Astrocyte of the cerebellum (primary cell): Measurements from ENCODE around the gene DISC1.

ENCODE experiments used
- DNase-seq: peaks from one replicate; pipeline ENCODE4 v3.0.0-alpha.2; 2011; ENCODE audit warnings: low read depth
- H3K4me3 ChIP-seq: 2 replicates; pipeline ENCODE4 v1.5.1; 2011; ENCODE audit warnings: mild to moderate bottlenecking, low read depth, low read length, moderate library complexity
- in situ Hi-C: cut with HindIII; loops from 2 replicates; pipeline ENCODE4 v1.10.0; 2017; ENCODE audit warnings: low sequenced_read_pairs
- TF ChIP-seq, protein P1 (sequence below): IDR thresholded peaks from 2 replicates; pipeline ENCODE4 v1.5.1; 2012; ENCODE audit warnings: low read length, low read depth, moderate library complexity, mild to moderate bottlenecking; ENCODE audit errors: missing control alignments

Gene DISC1

DNA sequence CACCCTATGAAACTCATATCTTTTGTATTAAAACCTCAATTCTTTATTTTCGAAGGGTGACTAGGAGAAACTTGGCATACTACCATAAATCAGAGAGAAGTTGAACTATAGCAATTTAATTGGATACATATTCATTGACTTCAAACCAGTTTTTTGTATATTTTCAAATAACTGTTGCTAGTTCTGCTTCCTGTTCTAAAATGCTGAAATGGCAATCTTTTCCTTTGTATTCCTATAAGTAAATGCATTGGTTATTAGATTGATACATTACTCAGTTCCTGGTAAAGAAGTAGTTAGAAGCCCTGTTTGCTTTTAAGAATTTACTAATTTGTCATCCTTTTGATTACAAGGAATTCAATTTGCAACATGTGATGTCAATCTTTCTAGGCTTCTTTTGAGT, 200.0 kb downstream of the DISC1 start:
- in situ Hi-C loops: no loop called here
- no peak for DNase-seq
- TF ChIP-seq, protein P1, sequence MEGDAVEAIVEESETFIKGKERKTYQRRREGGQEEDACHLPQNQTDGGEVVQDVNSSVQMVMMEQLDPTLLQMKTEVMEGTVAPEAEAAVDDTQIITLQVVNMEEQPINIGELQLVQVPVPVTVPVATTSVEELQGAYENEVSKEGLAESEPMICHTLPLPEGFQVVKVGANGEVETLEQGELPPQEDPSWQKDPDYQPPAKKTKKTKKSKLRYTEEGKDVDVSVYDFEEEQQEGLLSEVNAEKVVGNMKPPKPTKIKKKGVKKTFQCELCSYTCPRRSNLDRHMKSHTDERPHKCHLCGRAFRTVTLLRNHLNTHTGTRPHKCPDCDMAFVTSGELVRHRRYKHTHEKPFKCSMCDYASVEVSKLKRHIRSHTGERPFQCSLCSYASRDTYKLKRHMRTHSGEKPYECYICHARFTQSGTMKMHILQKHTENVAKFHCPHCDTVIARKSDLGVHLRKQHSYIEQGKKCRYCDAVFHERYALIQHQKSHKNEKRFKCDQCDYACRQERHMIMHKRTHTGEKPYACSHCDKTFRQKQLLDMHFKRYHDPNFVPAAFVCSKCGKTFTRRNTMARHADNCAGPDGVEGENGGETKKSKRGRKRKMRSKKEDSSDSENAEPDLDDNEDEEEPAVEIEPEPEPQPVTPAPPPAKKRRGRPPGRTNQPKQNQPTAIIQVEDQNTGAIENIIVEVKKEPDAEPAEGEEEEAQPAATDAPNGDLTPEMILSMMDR: no peak

DNA sequence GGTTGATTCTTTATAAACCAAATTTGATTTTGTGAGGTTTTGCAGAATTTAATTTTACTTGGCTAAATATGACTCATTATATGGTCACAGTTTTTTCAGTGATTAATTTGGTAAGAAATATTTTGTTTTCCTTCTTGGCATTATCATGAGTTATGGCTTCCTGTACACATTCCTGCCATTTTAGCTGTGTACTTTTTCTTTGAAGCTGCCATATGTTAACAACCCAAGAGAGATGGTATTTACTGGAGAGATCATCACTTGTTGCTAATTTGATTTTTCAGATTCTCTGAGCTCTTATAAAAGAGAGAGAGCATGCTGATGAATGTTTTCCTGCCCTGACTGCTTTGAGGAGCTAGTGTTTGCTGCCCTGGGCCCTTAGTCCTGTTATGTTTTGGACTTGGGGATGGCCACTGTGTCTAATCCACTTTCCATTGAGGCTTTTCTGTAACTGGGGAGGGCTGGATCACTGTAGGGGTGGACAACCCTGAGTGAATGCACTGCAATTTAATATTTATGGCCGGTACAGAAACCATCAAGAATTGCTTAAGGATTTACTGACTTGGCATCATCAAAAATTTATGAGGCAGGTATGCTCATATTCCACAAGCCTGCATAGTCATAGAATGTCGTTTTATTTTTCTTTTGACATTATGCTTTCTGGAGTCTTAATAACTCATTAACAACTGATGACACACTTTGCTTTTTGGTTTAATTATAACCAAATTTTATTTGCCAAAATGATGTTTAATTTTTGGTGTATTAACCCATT, 200.9 kb downstream of the DISC1 start:
- TF ChIP-seq, protein P1: no peak
- H3K4me3 ChIP-seq: no peak overlapping the region
- in situ Hi-C loops: no loop called here
- DNase-seq: peak; percentile 71

More for the DNA sequence above, 200.0 kb downstream of the DISC1 start:
- no peak overlapping the region for H3K4me3 ChIP-seq

DNA sequence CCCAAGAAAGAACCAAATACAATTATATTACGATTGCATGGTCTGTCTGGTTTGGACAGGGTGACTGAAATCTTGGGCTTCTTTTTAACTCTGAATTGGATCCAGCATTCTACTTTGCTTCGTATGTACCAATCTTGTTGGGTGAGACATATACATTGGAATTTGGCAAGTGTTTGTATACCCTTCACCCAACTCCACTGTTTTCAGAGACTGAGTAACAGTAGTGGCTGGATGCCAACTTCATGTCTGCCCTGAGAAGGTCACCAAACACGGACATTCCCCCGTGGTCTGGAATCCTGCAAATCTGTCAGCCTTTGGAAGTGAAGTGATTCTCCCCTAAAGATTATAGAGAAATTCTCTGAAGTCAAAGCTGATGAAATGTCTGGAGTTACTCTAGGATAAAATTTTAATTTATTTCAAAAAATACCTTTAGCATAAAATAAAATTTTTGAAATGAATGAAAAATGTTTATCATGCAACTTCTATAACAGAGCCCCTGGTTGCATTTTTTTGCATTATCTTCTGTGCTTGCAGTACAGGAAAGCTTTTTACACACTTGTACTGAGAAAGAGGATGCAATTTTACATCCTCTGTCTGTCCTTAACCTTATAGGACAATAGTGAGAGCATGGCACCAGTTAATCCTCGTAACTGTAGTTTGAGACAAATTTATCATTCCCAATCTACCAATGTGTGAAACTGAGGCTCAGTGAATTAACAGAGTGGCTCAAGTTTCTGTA, 201.8 kb downstream of the DISC1 start:
- in situ Hi-C loops: no loop called here
- DNase-seq: peak; percentile 60
- TF ChIP-seq, protein P1: no peak
- no peak overlapping the region for H3K4me3 ChIP-seq

DNA sequence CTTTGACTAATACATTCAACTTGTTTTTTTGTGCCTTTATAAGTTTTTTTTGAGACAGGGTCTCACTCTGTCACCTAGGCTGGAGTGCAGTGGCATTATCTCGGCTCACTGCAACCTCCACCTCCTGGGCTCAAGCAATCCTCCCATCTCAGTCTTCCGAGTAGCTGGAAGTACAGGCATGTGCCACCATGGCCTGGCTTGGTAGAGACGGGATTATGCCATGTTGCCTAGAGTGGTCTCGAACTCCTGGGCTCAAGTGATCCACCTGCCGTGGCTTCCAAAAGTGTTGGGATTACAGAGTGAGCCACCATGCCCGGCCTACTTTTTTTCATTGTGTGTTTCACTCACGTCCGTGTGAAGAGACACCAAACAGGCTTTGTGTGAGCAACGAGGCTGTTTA, 202.7 kb downstream of the DISC1 start:
- no peak for DNase-seq
- TF ChIP-seq, protein P1: no peak
- H3K4me3 ChIP-seq: no peak overlapping the region
- in situ Hi-C loops: no loop called here

DNA sequence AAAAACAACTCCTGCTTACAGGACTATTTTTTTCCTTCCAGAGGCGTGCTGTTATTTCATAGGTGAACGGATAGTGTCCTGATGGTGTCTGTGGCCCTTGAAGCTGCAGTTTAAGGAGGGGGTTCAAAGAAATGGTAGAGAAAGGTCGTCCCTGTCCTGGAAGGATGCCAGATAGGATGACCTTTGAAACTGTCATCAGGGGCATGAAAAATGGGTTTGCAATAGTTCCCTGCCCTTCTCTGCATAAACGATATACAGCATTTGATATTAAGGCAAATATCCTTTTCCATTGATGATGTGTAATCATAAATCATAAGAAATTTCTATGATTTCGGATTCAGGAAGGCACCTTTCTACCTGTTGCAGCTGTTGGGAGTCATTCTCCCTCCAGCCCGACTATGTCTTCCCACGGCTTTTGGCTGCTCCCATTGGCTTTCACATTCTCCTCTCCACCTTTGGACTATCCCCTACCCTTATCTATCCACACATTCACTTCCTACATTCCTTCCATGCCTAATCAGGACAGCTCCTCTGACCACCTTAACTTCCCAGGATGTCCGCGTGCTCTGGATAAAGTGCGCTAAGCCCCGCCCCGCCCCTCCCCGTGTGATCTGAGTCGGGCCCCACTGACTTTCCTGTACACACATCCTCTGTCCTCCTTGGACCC, 209.8 kb downstream of the DISC1 start:
- TF ChIP-seq, protein P1: no peak
- in situ Hi-C loops: no loop called here
- no peak overlapping the region for H3K4me3 ChIP-seq
- DNase-seq: no peak

DNA sequence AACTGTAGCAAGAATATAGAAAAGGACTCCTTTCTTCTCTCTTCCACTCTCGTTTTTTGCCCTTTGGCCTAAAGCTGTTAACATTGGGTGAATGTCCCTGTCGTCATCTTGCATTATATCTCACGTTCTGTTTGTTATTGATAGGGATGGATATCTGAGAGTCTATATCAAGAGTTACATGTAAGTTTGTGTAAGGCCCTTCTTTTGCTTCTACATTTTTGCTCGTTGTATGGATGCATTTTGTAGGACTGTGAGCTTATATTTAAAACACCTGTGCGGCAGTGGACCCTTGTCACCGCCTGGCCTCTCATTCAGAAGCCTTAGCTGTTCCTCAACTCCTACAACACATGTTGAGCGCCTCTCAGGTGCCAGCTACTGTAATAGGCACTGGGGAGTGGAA, 211.9 kb downstream of the DISC1 start:
- TF ChIP-seq, protein P1: no peak
- in situ Hi-C loops: no loop called here
- H3K4me3 ChIP-seq: no peak overlapping the region
- no peak for DNase-seq
